ENCODE measurements around the gene CBX7.

CBX7 gene

GRCh38 chr22:39152511-39153219, at the start of gene CBX7:
Gene CBX7, minus strand, starts transcription at chr22:39152680. Its CDS starts 236 bp downstream, at chr22:39152444.
- ChIA-PET CTCF (interaction anchor here (1.1 to 2.4 kb wide), 2 partner anchors 164 to 281 kb away, joined by 3 to 8 read pairs; no protein-coding TSS in a partner anchor), POLR2A (interaction anchor here (1.1 to 1.4 kb wide), 3 partner anchors 164 to 367 kb away, joined by 3 read pairs; partner anchors contain the start of genes ATF4 and RPL3)
- DNase-seq (ENCODE audit: low read depth, low spot score): no peak
- no peak for TF ChIP-seq CTCF (IDR thresholded peaks at IDR 0.05; ENCODE audit: insufficient read depth, low read length, missing control alignments)
- H3K4me3 ChIP-seq (ENCODE audit: low read depth, low read length): peak within 1 kb of the TSS; percentile 63

- POLR2A ChIA-PET: no interaction called here
- CTCF ChIA-PET: no interaction called here
- H3K4me3 ChIP-seq (ENCODE audit: low read depth, low read length): no peak overlapping the region
These were observed 45.1 kb upstream of the CBX7 start for GRCh38 chr22:39197578-39197977.

GRCh38 chr22:39194098-39194497, 41.6 kb upstream of the CBX7 start:
- CTCF ChIA-PET: no interaction called here
- POLR2A ChIA-PET: no interaction called here
- no peak for DNase-seq (ENCODE audit: low read depth, low spot score)
- no peak overlapping the region for H3K4me3 ChIP-seq (ENCODE audit: low read depth, low read length)
- no peak for TF ChIP-seq CTCF (IDR thresholded peaks at IDR 0.05; ENCODE audit: insufficient read depth, low read length, missing control alignments)

More at GRCh38 chr22:39197578-39197977, 45.1 kb upstream of the CBX7 start:
- DNase-seq (ENCODE audit: low read depth, low spot score): no peak
- no peak for TF ChIP-seq CTCF (IDR thresholded peaks at IDR 0.05; ENCODE audit: insufficient read depth, low read length, missing control alignments)

- TF ChIP-seq CTCF (IDR thresholded peaks at IDR 0.05; ENCODE audit: insufficient read depth, low read length, missing control alignments): no peak
- H3K4me3 ChIP-seq (ENCODE audit: low read depth, low read length): no peak overlapping the region
- ChIA-PET CTCF (no interaction called here), POLR2A (no interaction called here)
- no peak for DNase-seq (ENCODE audit: low read depth, low spot score)
These were observed 36.3 kb upstream of the CBX7 start for GRCh38 chr22:39188809-39189208.

GRCh38 chr22:39185601-39186012, 33.1 kb upstream of the CBX7 start:
- CTCF ChIA-PET: interaction anchor here (1.9 kb wide), 1 partner anchor 9 kb away, joined by 6 read pairs; no protein-coding TSS in a partner anchor
- POLR2A ChIA-PET: no interaction called here
- no peak for TF ChIP-seq CTCF (IDR thresholded peaks at IDR 0.05; ENCODE audit: insufficient read depth, low read length, missing control alignments)
- DNase-seq (ENCODE audit: low read depth, low spot score): no peak
- no peak overlapping the region for H3K4me3 ChIP-seq (ENCODE audit: low read depth, low read length)

- no peak for DNase-seq (ENCODE audit: low read depth, low spot score)
- TF ChIP-seq CTCF (IDR thresholded peaks at IDR 0.05; ENCODE audit: insufficient read depth, low read length, missing control alignments): no peak
- POLR2A ChIA-PET: no interaction called here
- H3K4me3 ChIP-seq (ENCODE audit: low read depth, low read length): no peak overlapping the region
- CTCF ChIA-PET: interaction anchor here (1.0 to 2.3 kb wide), 3 partner anchors 8 to 18 kb away, joined by 3 to 6 read pairs (median 6); no protein-coding TSS in a partner anchor
These were observed 32.4 kb upstream of the CBX7 start for GRCh38 chr22:39184586-39185577.
